Peyer's patch (tissue), 4 donors: ENCODE measurements around the gene NRDC.

Experiments used
- POLR2A ChIP-seq, 2 donors: fragments of 450-650 bp; IDR thresholded peaks; one replicate each; pipeline ENCODE4 v1.5.1; 2017; ENCODE audit warnings: antibody characterized with exemption in 2 of 2, mild to moderate bottlenecking in 2 of 2, moderate library complexity in 2 of 2
- TF ChIP-seq, protein P1 (sequence below), 6 experiments: fragments of 450-650 bp in 4 of 6; fragments of 200-600 bp in 2 of 6; sonication (generic) in 1 of 6; IDR thresholded peaks; one replicate each; pipeline ENCODE4 v1.5.1; 2017 to 2019; ENCODE audit warnings: antibody characterized with exemption in 6 of 6, mild to moderate bottlenecking in 3 of 6, moderate library complexity in 1 of 6

DNA sequence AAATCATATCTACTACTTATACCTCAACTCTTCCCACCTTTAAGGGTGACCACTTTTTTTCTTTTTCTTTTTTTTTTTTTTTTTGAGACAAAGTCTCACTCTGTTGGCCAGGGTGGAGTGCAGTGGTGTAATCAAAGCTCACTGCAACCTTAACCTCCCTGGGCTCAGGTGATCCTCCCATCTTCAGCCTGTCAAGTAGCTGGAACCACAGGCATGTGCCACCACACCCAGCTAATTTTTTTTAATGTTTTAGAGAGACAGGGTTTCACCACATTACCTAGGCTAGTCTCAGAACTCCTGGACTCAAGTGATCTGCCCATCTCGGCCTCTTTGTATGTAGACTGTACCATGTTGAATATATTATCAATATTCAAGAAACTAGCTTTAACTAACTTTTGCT is 39.4 kb downstream of the NRDC start:
- TF ChIP-seq, protein P1, sequence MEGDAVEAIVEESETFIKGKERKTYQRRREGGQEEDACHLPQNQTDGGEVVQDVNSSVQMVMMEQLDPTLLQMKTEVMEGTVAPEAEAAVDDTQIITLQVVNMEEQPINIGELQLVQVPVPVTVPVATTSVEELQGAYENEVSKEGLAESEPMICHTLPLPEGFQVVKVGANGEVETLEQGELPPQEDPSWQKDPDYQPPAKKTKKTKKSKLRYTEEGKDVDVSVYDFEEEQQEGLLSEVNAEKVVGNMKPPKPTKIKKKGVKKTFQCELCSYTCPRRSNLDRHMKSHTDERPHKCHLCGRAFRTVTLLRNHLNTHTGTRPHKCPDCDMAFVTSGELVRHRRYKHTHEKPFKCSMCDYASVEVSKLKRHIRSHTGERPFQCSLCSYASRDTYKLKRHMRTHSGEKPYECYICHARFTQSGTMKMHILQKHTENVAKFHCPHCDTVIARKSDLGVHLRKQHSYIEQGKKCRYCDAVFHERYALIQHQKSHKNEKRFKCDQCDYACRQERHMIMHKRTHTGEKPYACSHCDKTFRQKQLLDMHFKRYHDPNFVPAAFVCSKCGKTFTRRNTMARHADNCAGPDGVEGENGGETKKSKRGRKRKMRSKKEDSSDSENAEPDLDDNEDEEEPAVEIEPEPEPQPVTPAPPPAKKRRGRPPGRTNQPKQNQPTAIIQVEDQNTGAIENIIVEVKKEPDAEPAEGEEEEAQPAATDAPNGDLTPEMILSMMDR (IDR thresholded peaks at IDR 0.05) = no peak
- TF ChIP-seq POLR2A (IDR thresholded peaks at IDR 0.05) = no peak
